ENCODE results near the gene C15orf40.
"Not testable (repeated sequence)": the region's sequence is repeated elsewhere in the genome, so short reads cannot be mapped to it uniquely, and the experiment has no call there.

C15orf40 gene

DNA sequence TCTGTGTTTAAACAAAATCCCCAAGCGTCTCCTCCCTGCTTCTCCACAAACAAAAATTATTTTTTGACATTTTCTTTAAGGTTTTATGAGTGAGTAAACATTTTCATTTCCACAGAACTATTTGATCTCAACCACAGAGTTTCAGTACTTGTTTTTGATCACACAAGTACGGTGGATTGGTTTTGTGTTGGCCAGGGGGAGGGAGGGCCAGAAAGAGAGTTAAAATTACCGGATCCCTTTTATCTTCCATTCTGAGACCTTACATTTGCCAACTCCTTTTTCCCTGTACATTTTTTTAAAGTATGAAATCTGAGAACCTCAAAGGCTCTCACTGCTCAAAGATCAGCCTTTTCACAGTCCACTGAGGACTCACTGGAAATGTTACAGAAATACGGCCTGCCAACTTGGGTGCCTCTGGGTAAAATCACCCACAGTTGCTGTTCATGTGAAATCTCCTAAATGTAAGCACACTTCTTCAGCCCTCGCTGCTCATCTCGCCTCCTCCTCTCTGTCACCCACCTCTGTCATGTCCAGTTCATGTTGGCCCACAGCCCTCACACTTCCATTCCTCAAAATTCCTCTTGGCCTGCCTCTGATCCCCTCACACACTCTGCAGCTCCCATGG lies 60.6 kb downstream of the C15orf40 start:
- DNase-seq: no peak

GRCh38 chr15:82950295-82950694 lies 61.1 kb downstream of the C15orf40 start:
- DNase-seq: no peak

DNA sequence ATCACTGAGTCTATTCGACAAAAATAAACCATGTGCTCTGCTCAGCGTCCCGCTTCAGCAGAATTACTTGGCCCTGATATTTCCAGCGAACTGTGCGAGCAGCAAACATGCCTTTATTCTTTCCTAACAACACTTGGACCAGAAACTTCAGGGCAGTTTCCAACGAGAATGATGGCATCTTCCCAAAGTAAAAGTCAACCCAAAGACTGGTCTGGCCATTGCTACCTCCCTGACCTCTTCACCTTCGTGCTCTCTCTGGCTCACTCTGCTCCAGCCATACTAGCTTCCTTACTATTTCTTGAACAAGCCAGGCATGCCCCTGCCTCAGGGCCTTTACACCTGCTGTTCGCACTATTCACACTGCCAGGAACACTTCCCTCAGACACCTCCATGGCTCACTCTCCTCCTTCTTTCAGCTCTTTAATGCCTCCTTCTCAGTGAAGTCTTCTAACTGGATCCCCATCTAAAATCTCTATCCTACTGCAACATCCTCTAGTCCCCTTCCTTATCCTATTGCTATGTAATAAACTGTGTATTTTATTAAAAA lies 65.2 kb downstream of the C15orf40 start:
- DNase-seq: no peak

DNA sequence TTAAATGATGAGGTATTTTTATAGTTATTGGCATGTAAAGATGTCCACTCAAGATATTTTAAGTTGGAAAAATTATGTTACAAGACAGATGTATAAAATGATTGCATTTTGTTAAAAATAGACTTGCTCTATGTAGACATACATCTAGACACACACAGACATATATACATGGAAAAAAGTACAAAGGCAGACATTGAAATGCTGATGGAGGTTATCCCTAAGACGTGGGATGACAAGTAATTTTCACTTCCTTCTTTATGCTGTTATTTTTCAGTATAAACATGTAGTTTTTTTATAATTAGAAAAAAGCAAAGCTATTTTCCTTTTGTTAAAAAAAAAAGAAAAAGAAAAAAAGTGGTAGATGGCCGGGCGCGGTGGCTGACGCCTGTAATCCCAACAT lies 66.1 kb downstream of the C15orf40 start:
- no peak for DNase-seq

- DNase-seq: no peak
Measured at GRCh38 chr15:82944821-82945220, 66.6 kb downstream of the C15orf40 start.

DNA sequence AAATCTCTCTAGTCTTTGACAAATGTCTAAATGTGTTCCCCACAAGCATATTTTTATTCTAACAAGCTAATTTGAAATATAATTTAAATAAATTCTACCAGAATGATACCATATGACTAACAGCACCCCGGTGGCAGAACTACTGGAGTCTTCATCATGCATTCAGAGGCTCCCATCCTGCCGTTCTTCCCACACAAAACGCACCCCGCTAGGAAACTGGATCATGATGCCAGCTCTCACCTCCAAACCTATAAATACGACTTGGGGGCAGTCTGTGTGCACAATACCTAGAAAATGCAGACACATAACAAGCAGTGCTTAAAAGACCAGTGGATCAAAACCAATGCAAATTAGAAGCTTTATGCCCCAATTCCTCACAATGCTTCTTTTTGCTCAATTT lies 67.4 kb downstream of the C15orf40 start:
- no peak for DNase-seq

- no peak for DNase-seq
Measured at GRCh38 chr15:82943176-82943575, 68.3 kb downstream of the C15orf40 start.

DNA sequence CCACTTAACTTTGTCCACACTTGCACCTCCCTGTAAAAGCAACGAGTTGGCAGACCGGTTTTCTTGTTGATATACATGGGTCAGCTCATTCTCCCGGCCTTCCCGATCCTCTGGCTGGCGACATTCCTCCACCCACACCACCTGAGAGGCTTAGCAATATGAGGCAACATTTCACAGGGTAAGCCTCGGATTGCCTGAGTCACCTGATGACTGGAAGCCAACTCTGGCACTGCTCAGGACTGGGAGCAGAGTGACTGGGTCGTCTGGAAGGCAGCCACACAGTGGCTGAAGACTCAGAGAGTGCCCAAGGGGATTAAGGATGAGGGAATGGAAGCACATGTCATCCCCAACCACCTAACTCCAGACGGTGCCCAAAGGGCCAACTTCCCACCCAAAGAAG lies 68.7 kb downstream of the C15orf40 start:
- no peak for DNase-seq

DNA sequence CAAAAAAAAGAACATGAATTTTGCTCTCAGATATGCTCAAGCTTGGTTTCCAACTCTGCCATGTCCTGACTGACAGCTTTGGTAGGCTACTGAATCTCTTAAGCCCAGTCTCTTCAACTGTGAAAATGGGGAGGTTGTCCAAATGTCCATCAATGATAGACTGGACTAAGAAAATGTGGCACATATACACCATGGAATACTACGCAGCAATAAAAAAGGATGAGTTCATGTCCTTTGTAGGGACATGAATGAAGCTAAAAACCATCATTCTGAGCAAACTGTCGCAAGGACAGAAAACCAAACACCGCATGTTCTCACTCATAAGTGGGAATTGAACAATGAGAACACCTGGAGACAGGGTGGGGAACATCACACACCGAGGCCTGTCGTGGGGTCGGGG lies 71.8 kb downstream of the C15orf40 start:
- DNase-seq: not testable (repeated sequence)

Measured in NCI-H1105 (cell line).